ENCODE data around the gene CDKL1.
A peak's percentile ranks its signal among the peaks of the same experiment; 100 is the strongest.
"Not testable (repeated sequence)": the region's sequence is repeated elsewhere in the genome, so short reads cannot be mapped to it uniquely, and the experiment has no call there.

Gene CDKL1

DNA sequence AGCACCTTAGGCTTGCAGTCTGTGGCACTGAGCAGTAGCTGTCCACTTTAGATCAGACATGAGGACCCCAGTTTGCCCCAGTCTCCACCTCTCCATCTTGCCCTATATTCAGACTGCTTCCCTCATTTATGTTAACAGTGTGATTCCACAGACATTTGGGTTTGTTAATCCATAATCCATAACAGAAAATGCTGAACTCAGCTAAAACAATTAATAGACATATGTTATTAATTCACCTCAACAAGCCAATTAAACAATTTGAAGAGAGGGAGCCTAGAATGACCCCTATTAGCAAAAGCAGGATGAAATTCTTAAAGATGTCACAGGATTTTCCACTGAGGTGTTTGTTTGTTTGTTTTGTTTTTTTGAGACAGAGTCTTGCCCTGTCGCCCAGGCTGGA is 9.1 kb downstream of the CDKL1 start:
- FAIRE-seq, result no peak

DNA sequence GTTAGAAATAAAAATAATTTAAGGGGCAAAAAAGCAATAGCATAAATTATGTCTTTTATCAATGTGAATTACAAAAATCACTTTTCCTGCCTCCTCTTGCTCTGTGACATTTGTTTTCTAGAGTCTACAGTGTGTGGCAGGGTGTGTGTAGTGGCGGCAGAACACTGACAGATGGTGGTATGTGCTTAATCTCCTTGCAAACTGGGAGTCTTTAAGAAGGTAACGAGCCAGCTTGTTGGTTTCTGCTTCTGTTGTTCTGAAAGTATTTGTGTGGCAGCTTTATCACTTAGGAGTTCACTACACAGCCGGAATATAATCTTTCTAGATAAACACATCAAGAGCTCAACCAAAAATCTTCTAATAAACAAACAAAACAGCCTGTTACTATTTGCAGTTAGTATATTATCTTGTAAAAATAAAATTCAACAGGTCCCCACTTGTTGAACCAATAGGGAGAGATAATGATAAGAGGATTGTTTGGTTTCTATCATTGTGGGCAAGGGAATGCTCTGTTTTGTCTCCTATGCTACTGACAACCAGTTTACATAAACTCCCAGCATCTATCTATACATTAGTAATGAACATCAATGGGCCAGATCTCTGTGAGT is 13.0 kb downstream of the CDKL1 start:
- FAIRE-seq, result peak; percentile 49

DNA sequence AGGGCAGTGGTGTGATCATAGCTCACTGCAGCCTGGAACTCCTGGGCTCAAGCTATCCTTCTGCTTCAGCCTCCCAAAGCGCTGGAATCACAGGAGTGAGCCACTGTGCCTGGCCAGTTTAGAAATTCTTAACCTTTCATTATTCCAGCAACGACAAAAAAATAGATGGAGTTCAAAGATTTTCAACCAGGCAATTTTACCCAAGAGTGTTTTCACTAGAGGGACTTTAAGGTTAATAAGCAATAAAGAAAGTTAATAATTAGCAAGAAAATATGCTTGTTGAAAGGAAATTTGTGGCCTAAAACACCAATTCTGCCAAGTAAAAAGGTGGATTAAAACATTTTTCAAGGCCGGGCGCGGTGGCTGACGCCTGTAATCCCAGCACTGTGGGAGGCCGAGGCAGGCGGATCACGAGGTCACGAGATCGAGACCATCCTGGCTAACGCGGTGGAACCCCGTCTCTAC is 14.8 kb downstream of the CDKL1 start:
- FAIRE-seq, result peak; percentile 27

DNA sequence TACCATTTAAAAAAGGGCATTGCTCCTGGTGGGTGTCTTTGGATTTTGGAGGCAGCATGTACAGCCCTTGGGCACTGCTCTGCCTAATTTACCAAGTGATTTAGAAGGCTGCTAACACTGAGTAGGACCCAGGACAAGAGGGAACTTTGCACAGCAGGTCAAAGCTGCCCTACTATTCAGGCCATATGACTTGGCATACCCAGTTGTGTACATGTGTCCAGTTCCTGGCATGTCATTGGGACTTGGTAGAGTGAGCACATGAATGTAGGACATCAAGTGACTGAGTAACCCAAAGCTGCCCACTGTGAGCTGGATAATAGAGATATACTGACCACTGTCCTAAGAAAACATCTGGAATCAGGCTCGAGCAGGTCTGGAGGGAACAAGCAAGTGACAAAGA is 15.7 kb downstream of the CDKL1 start:
- no peak for FAIRE-seq

DNA sequence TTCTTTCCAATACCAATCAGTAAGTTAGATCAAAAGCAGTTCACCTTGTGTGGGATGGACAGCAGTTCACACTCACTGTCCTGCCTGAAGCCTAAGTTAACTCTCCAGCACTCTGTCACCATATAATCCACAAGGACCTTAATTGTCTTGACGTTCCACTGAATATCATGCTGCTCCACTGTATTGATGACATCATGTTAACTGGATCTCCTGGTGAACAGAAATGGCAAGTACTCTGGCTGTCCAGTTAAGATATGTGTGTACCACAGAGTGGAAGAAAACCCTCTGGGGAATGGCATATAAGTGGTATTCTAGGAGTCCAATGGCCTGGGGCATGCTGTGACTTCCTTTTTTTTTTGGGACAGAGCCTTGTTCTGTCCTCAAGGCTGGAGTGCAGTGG is 16.2 kb downstream of the CDKL1 start:
- FAIRE-seq, result no peak

DNA sequence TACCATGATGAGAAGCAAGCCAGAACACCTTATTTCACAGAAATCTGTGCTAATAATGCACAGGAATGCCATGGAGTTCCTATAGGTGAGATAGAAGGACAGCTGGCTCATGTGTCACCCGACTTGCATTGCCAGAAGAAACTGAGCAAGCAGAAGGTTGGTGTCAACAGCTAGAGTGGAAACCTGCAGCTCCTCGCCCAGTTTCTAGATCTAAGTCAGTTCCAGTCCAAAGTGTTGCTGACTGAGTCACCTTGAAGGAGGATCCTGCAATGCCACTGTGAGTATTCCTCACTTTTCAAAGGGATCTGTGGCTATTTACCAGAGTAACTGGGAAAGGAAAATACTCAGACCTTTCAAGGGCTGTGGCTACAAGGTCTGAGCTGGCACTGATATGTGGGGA is 17.1 kb downstream of the CDKL1 start:
- no peak for FAIRE-seq

DNA sequence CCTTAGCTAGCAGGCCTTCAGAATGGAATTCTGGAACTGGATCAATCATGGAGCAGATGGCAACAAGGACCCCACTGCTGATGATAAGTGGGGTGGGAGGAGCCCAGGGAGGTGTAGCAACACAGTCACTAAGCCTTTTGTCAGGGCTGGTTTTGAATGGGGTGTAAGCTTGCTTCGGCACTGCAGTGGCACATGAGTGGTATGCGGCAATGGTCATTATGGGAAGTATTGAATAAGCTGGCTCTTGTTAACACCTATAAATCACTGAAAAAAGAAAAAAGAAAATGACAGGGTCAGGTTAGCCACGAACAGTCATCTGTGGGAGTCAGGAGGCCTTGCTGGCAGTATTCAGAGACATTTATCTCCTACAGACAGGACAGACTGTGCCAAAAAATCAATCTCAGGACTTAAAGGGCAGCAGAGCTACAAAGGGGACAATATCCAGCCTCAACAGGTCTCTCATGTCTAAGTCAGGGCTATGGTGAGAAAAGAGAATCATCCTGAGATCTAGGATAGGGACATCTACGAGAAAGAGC is 19.1 kb downstream of the CDKL1 start:
- FAIRE-seq, result no peak

DNA sequence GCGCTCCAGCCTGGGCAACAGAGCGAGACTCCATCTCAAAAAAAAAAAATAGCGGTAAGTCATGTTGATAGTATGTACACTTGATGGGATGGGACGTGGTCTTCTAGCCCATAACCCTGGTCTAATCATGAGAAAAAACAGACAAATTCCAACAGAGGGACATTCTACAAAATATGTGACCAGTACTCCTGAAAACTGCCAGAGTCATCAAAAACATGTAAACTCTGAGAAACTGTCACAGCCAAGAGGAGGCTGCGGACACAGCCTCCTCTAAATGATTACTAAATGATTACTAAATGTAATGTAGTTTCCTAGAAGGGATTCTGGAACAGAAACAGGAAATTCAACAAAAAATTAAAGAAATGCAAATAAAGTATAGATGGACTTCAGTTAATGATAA is 20.9 kb downstream of the CDKL1 start:
- no peak for FAIRE-seq

DNA sequence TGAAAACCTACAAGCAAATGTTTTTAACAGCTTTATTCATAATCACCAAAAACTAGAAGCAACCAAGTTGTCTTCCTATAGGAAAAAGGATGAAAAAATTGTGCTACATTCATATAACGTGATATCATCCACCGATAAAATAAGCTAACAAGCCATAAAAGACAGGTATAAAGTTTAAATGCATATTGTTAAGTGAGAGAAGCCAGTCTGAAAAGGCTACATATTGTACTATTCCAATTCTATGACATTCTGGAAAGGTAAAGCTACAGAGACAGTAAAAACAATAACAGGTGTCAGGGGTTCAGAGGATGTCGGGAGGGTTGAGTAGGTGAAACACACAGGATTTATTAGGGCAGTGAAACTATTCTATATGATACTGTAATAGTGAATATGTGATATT is 22.7 kb downstream of the CDKL1 start:
- no peak for FAIRE-seq

DNA sequence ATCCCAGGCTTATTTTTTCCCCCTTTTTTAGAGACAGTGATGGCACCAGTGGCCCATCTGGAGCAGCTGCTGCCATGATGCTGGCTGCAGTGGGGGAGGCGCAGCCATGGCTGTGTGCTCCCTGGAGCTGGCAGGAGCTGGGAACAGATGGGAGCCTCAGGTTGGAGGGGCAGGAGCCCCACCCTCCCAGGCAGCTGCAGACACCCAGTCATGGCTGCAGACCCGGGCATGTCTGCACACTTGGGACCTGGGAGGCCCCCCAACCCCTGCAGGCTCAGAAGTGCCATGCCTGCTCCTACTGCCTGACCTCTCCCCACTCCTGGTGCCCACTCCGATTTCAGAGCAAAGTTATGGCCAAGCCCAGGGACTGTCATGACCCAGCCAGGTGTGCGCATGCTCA is 25.1 kb downstream of the CDKL1 start:
- no peak for FAIRE-seq

DNA sequence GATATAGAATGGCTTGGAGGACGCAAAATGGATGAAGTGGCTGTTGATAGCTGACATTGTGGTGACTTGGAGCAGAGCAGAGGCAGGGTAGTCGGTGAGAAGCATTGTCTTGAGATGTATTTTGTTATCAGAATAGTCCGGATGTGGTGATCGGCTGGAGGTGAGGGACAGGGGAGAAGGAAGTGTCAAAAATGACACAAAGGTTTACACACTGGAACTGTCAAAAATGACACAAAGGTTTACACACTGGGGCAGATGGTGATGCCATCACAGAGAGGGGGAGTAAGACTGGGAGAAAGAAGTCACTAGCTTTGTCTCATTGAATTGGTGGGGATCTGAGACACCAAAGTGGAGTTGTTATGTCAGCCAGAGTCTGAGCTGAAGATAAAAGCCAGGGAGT is 30.1 kb downstream of the CDKL1 start:
- no peak for FAIRE-seq

DNA sequence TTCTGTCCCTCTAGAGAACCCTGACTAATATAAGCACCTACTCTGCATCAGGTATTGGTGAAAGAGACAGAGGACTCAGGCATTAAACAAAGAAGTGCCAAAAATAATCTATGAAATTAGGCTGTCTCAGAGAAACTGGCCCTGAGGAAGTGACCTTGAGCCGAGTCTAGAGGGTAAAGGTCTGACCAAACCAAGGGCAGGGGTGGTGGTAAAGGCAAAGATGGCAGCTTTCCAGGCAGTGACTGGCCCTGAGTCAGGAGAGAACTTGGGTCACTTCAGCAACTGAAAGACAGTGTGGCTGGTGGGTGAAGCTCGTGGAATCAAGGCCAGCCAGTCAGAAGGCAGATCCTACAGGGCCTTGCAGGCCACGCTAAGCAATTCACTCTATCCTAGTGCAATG is 30.6 kb downstream of the CDKL1 start:
- no peak for FAIRE-seq

DNA sequence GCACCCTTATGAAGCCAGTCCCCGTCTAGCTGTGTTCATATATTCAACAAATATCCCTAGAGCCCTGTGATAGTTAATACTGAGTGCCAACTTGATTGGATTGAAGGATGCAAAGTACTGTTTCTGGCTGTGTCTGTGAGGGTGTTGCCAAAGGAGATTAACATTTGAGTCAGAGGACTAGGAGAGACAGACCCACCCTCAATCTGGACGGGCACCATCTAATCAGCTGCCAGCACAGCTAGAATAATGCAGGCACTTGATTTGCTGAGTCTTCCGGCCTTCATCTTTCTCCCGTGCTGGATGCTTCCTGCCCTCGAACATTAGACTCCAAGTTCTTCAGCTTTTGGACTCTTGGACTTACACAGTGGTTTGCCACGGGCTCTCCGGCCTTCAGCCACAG is 31.1 kb downstream of the CDKL1 start:
- not testable (repeated sequence) for FAIRE-seq

DNA sequence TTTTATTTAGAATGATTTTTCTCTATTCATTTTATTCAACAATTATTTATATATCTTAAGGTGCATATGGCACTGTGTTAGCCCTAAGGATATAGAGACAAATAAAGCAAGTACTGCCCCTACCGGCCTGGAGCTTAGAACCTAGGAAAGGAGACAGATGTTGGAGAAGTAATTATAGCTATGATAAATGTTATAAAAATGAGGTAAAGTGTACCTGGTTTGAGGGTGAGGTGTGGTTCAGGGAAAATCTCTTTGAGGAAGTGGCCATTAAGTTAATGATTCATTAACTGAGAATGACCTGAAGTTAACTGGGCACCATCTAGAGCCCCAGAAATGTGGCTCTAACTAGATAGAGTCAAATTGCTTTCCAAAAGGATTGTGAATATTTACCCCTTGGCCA is 31.9 kb downstream of the CDKL1 start:
- FAIRE-seq, result peak; percentile 93

DNA sequence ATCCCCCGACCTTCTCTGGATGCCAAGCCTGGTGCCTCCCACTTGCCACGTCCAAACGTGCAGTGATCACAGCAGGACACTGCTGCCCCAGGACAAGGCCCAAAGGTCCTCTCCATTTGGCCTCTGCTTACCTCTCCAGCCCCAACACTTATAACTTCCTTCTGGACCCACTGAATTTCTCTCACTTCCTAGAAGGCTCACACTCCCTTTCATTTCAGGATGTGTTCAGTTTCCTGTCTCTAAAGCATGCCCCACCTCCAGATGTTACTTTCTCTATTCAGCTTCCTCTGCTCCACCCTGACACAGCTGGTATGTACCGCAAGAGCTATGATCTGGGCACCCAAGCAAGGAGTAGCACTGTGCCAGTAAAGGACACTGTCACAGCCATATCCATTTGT is 33.0 kb downstream of the CDKL1 start:
- no peak for FAIRE-seq

DNA sequence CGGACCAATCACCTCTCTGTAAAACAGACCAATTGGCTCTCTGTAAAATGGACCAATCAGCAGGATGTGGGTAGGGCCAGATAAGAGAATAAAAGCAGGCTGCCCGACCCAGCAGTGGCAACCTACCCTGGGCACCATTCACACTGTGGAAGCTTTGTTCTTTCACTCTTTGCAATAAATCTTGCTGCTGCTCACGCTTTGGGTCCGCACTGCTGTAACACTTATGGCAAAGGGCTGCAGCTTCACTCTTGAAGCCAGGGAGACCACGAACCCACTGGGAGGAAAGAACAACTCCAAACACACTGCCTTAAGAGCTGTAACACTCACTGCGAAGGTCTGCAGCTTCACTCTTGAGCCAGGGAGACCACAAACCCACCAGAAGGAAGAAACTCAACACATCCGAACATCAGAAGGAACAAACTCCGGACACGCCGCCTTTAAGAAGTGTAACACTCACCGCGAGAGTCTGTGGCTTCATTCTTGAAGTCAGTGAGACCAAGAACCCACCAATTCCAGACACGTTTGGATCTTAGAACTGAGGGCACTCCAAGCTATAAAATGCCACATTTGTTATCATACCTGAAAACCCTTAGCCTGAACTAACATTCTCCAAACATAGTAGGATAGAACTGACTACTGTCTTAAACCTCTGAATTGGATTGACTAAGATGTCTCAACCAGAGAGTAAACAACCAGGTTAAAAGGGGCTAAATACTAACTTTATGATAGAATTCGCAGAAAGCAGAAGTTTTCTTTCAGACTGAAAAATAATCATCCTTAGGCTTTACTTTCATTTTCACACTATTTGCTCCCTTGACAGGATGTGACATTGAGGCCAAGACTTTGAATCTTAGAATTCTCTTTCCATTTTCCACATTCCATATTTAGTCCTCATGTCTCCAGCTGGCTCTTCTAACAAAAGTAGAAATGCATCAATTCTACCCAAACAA is 33.6 kb downstream of the CDKL1 start:
- FAIRE-seq, result no peak

DNA sequence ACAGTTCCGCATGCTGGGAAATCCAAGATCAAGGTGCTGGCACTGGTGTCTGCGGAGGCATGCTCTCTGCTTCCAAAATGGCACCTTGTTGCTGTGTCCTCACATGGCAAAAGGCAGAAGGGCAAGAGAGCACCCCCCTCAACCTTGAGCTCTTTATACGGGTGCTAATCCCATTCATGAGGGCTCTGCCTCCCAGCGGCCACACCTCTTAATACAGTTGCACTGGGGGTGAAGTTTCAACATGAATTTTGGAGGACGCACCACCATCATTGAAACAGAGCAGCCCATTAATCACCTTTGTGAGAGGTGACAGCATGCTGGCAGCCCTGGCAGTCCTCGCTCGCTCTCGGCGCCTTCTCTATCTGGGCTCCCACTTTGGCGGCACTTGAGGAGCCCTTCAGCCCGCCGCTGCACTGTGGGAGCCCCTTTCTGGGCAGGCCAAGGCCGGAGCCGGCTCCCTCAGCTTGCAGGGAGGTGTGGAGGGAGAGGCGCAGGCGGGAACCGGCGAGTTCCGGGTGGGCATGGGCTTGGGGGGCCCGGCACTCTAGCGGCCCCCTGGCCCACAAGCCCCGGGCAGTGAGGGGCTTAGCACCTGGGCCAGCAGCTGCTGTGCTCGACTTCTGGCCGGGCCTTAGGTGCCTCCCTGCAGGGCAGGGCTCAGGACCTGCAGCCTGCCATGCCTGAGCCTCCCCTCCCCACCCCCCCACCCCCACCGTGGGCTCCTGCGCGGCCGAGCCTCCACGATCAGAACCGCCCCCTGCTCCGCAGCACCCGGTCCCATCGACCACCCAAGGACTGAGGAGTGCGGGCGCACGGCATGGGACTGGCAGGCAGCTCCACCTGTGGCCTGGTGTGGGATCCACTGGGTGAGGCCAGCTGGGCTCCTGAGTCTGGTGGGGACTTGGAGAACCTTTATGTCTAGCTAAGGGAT is 34.9 kb downstream of the CDKL1 start:
- not testable (repeated sequence) for FAIRE-seq

DNA sequence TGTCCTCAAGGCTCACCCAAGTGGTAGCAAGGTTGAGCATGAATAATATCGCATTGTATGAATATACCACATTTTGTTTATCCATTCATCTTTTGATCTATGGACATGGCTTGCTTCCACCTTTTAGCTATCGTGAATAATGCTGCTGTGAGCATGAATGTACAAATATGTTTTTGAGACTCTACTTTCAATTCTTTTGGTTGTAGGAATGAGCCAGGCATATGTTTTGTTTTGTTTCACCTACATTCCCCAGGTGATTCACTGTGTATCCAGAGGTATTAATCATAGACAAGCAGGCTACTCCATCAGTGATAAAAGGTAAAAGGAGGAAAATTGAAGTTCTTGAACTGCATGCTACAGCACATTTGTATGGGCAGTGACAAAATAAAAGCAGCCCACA is 35.8 kb downstream of the CDKL1 start:
- FAIRE-seq, result no peak

DNA sequence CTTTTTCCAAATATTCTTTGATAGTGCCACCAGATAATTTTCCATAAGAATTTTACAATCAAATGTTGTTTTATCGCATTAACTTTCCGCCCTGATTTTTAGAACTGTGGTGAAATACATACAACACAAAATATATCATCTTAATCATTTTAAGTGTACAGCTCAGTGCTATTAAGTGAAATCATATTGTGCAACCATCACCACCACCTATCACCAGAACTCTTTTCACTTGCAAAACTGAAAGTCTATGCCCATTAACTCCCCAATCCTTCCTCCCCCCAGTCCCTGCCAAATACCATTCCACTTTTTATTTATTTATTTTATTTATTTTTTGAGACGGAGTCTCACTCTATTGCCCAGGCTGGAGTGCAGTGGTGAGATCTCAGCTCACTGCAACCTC is 36.6 kb downstream of the CDKL1 start:
- FAIRE-seq, result no peak

DNA sequence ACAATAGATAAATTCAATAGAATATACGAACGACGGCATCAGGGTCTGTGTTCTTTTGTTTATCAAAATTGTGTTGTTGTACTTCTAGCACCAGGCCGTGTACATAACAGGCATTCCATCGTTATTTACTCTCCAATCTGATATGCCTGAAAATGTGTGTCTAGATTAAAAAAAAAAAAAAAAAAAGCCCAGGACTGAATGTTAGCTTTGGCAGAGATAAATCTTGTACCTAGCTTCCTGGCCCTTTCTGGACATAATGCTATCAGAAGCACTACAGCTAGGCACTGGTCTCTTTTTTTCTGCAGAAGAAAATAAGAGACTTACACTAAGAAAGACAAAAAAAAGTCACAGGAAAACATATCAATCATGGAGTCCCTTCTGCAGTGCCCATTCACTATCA is 37.0 kb downstream of the CDKL1 start:
- no peak for FAIRE-seq

DNA sequence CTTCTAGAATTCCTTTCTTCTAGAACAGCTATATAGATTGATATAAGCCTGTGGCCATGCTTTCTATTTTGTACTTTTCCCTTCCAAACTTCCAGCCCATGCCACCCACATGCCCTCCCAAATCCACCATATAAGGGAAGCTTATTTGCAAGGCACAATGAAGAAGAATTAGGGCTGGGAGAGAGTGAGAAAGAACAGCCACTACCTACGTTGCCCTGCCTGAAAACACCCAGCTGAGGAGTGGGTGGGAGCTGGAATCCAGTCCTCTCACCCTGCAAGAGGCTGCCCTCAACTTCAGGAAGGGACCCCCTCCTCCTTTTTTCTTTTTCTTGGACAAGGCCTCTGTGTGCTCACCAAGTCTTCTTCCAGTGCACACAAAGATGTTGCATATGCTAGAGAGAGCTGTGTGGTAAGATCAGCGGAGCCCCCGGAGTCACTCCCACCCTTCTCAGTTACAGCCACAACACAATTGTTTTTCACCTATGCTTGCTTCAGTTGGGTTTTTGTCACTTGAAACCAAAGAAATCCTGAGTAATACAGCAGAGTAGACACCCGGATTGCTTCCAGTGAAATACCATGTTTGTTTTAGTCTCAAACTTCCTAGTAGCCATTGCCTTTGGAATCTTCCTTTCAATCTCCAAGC is 38.8 kb downstream of the CDKL1 start:
- no peak for FAIRE-seq

DNA sequence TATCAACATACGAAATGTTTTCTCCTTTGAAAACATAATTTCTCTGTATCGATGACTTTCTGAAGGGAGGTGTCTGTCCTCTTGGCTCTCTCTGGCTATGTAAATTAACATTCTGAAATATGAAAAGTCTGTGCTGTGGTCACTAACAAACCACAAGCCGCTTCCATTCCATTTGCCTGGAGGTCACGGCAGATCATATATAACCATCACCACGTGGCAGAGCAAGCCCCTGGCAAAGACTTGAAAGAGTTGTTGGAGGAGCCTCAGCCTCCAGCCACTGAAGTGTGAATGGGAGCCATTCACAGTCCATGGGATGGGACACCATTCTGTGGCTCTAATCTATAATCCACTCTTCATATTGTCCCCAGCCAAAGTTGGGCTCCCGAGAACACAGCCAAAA is 39.6 kb downstream of the CDKL1 start:
- FAIRE-seq, result no peak

DNA sequence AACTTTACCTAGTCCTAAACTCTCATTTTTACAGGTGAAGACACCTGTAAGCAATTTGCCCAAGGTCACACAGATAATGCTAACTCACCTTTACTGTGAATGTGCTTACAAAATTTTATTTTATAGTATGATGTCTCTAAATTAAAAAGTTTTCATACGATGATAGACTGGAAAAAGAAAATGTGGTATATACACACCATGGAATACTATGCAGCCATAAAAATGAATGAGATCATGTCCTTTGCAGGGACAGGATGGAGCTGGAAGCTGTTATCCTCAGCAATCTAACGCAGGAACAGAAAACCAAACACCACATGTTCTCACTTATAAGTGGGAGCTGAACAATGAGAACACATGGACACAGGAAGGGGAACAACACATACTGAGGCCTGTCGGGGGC is 40.4 kb downstream of the CDKL1 start:
- FAIRE-seq, result not testable (repeated sequence)

Data from islet of Langerhans (tissue), 1 donor.